Left colon (tissue), 2 donors: Measurements from ENCODE around the gene TMCO5A. TPM values are rescaled to one million over a fixed set of nuclear protein-coding genes. Genes with fewer than 3 reads are reported as not detected.

Experiments
- ATAC-seq: fragments of 200-7000 bp; cut with Tn5 transposase; one replicate; pipeline ENCODE4 v1.9.1; 2020; ENCODE audit warnings: mild to moderate bottlenecking, moderate library complexity
- DNase-seq, 2 donors: peaks; one replicate each; pipeline ENCODE4 v3.0.0-alpha.2; 2020
- intact Hi-C, 2 donors: fragments of 100-400 bp; cut with DNase I in 1 of 2; cut with micrococcal nuclease in 1 of 2; formaldehyde crosslinking; loops; one replicate each; pipeline versions ENCODE4 v1.11.2 to v1.14.0; 2022; cut with DNase I, micrococcal nuclease
- long read RNA-seq: library from polyadenylated mRNA; unstranded; transcript quantifications from one replicate; pipeline ENCODE4 v2.0.0, GENCODE V29; 2021
- total RNA-seq, 2 donors: library from RNA; stranded (reverse); fragmentation: NEBNext Ultra II Directional; extraction: Animal tissue kit (Norgen Biotek cat#: 25700); gene quantifications; one replicate each; pipeline ENCODE4 v1.2.1, GENCODE V29; 2021
- donor health status: DM: no; HTN: no; CAD: no.
- donor health status: DM: yes; HTN: yes; CAD: no.

The TMCO5A gene
- total RNA-seq: not detected
- long read RNA-seq: 0 reads

- DNase-seq: no peak
- intact Hi-C loops: no loop called here
- no peak for ATAC-seq
Measured at GRCh38 chr15:37934340-37934739, at the start of gene TMCO5A. TMCO5A (plus strand) TSS chr15:37934640; CDS start chr15:37936324, 1,684 bp downstream.

- intact Hi-C loops: no loop called here
- ATAC-seq: no peak
Measured at GRCh38 chr15:37885651-37886050, 48.8 kb upstream of the TMCO5A start.

GRCh38 chr15:37888356-37888755 lies 46.1 kb upstream of the TMCO5A start:
- intact Hi-C loops: no loop called here

More at GRCh38 chr15:37885651-37886050, 48.8 kb upstream of the TMCO5A start:
- no peak for DNase-seq

GRCh38 chr15:37891766-37892368 lies 42.6 kb upstream of the TMCO5A start:
- DNase-seq: no peak
- peak; percentile 60 for ATAC-seq
- intact Hi-C loops: no loop called here

More at GRCh38 chr15:37888356-37888755, 46.1 kb upstream of the TMCO5A start:
- no peak for ATAC-seq
- no peak for DNase-seq

DNA sequence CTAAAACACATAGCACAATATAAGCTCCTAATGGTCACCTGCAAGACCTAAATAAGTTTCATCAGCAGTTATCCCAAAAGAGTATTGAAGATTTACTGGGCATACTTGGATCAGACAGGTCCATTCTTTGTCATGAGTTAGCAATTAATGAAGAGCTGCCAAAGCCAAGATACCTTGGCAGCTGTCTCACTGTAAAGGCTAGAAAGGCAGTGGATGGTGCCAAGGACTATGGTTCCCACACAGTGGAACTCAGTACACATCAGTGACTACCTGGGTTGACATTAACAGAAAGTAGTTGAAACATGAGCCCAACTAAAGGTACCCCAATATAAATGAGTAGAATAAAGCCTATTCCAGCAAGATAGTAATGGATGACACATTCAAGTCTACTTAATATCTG lies 41.1 kb upstream of the TMCO5A start:
- no peak for ATAC-seq
- DNase-seq: no peak
- intact Hi-C loops: no loop called here

GRCh38 chr15:37898362-37898761 lies 36.1 kb upstream of the TMCO5A start:
- DNase-seq: no peak
- intact Hi-C loops: no loop called here
- ATAC-seq: no peak

DNA sequence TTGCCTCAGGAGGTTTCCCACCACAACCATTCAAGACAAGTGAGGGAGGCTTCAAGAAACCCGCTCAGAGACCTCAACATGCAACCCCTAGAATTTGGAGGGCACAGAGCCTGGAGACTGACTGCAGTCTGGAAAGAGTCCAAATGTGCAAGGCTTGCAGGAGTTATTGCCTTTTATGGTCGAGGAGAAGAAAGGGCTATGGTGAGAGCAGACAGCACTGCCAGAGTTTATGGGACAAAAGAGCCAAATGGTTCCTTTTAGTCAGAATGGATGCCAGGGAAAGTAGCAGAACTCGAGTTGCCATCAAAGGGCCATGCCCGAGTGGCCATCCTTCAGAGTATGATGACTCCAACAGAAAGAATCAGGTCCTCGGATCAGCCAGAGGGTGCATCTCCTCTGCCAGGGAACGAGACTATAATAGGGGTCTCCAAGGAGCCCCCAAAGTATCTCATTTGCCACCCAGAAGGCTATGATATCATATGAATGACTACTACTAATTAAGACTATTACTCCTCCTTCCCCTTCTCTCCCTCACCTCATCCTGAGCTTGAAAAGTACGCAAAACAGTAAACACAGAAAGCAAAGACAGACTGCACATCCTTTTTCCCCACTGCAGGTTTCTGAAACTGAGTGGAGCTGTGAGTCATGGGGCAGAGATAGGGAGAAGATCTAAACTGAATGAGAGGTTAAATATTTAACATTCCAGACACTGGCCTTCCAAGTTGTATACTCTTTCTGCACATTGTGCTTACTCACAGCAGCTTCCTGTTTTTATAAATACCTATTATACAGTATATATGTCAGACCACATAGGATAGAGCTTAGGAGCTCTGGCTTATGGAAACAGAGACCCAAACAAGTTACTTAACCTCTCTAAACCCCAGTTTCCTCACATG lies 33.9 kb upstream of the TMCO5A start:
- peak; percentile 77 for ATAC-seq
- intact Hi-C loops: no loop called here
- no peak for DNase-seq

- intact Hi-C loops: no loop called here
- ATAC-seq: peak; percentile 83
- no peak for DNase-seq
Measured at GRCh38 chr15:37902126-37902525, 32.3 kb upstream of the TMCO5A start.

- ATAC-seq (no peak), DNase-seq (no peak)
- intact Hi-C loops: no loop called here
Measured at GRCh38 chr15:37903919-37904625, 30.4 kb upstream of the TMCO5A start.

- intact Hi-C loops: no loop called here
- DNase-seq (no peak), ATAC-seq (no peak)
Measured at GRCh38 chr15:37907136-37907535, 27.3 kb upstream of the TMCO5A start.

- DNase-seq (no peak), ATAC-seq (no peak)
- intact Hi-C loops: no loop called here
Measured at GRCh38 chr15:37921527-37922385, 12.7 kb upstream of the TMCO5A start.

DNA sequence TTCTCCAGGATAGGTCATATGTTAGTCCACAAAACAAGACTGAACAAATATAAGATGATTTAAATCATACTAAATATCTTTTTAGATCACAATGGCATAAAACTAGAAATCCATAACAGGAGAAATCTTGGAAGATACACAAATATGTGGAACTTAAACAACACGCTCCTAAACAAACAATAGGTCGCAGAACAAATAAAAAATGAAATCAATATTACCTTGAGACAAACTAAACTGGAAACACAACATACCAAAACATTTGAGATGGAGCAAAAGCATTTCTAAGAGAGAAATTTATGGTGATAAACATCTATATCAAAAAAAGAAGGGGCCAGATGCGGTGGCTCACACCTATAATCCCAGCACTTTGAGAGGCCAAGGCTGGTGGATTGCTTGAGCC lies 8.3 kb upstream of the TMCO5A start:
- DNase-seq: no peak
- no peak for ATAC-seq
- intact Hi-C loops: no loop called here

DNA sequence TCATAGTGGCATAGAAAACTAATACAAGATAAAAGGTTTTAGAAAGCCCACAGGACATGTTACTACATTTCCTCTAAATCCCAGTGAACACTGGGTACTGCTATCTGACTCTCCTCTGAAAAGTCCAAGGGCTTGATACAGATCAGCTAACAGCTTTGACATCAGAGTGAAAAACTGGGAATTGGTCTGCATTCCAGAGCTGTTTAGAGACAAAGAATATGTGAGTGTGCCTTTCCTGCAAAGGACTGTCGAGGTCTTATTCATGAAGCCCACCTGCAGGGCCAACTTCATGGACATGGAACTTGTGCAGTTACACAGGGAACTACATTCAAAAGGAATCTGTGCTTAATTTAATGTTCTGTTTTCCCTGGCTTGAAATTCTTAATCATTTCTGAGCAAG lies 5.2 kb upstream of the TMCO5A start:
- DNase-seq (no peak), ATAC-seq (no peak)
- intact Hi-C loops: no loop called here

DNA sequence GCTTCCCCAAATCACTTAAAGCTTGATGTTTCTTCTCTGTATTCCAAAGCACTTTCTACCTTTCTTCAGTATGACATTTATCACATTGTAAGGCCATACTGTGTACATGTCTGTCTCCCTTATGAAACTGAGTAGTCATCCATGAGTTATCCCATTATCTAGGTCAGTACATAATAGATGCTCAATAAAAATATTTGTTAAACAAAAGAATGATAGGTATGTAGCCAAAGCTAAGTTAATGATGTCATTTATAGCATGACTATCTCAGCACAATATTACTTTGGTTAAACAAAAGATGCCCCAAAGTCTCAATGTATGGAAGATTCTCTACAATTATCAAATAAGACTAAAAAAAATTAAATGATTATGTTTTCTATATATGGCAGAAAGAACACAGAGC lies 3.1 kb upstream of the TMCO5A start:
- intact Hi-C loops: no loop called here
- DNase-seq (no peak), ATAC-seq (no peak)

- intact Hi-C loops: no loop called here
- DNase-seq (no peak), ATAC-seq (no peak)
Measured at GRCh38 chr15:37931868-37932267, 2.6 kb upstream of the TMCO5A start.

- intact Hi-C loops: no loop called here
- no peak for ATAC-seq
Measured at GRCh38 chr15:37932549-37932948, 1.9 kb upstream of the TMCO5A start.

GRCh38 chr15:37933666-37934065 lies 774 bp upstream of the TMCO5A start:
- ATAC-seq: no peak
- no peak for DNase-seq
- intact Hi-C loops: no loop called here

More at GRCh38 chr15:37932549-37932948, 1.9 kb upstream of the TMCO5A start:
- DNase-seq: no peak

DNA sequence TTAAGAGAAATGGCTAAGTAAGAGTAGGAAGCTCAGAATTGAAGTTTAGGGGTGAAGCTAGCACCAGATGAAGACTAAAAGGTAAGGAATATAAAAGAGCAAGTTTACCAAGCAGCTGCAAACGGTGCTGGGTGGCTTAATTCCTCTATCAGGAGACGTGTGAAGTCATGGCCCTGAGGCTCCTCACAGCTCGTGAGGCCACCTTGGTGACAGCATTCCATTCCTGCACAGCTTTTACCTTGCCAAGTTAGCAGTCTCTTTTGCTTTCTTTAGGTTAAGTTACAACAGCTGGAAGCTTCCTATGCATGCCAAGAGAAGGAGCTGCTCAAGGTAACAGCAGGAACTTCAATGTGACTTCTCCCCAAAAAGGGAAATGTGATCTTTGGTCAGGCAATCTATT lies 6.4 kb downstream of the TMCO5A start:
- intact Hi-C loops: no loop called here
- no peak for ATAC-seq
- no peak for DNase-seq

DNA sequence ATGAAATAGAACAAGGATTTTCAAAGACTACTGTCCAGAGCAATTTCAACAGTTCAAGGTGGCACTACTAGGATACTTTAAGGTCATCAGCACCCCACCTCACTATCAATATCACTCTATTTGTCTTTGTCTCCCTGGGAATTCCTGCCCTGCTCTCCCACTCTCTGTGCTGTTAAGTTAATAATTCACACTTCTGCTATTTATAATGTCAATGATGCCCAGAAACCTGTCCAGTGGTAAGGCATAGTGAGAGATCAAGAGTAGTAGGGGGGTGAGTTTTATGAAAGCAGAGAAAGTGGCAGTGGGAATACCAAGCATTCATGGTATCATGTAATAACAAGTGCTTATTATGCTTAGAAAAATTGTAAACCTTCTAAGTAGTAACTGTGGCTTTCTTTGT lies 7.3 kb downstream of the TMCO5A start:
- intact Hi-C loops: no loop called here
- ATAC-seq (no peak), DNase-seq (no peak)
